HG03575 (cell line): Measurements from ENCODE around the gene THBS3.
"Not testable (repeated sequence)": the region's sequence is repeated elsewhere in the genome, so short reads cannot be mapped to it uniquely, and the experiment has no call there.

Experiments used
- ATAC-seq: cut with Tn5 transposase; IDR thresholded peaks from one replicate; pipeline ENCODE4 v1.9.1; 2021; ENCODE audit not compliant: unreplicated experiment, insufficient number of reproducible peaks, low FRiP score; ENCODE audit errors: extremely low read depth

THBS3 gene

GRCh38 chr1:155207806-155208540 is at the start of gene THBS3:
TSS of gene THBS3 (minus strand) at chr1:155207897. CDS start at chr1:155207876, 21 bp downstream.
- ATAC-seq, result no peak

GRCh38 chr1:155256058-155256852 is 48.6 kb upstream of the THBS3 start:
- no peak for ATAC-seq

GRCh38 chr1:155255243-155256007 is 47.7 kb upstream of the THBS3 start, which contains the start of gene ENTREP3:
TSS of gene ENTREP3 (minus strand) at chr1:155255483. CDS start at chr1:155254877, 606 bp downstream.
- ATAC-seq, result no peak

GRCh38 chr1:155254714-155255242 is 47.1 kb upstream of the THBS3 start:
- no peak for ATAC-seq

- no peak for ATAC-seq
Measured at GRCh38 chr1:155254228-155254713, 46.6 kb upstream of the THBS3 start.

- no peak for ATAC-seq
Measured at GRCh38 chr1:155253797-155254196, 46.1 kb upstream of the THBS3 start.

- ATAC-seq, result no peak
Measured at GRCh38 chr1:155253208-155253607, 45.5 kb upstream of the THBS3 start.

GRCh38 chr1:155251566-155251965 is 43.9 kb upstream of the THBS3 start:
- ATAC-seq, result no peak

GRCh38 chr1:155250633-155251449 is 43.1 kb upstream of the THBS3 start:
- no peak for ATAC-seq

- no peak for ATAC-seq
Measured at GRCh38 chr1:155250246-155250632, 42.5 kb upstream of the THBS3 start.

GRCh38 chr1:155247667-155248553 is 40.2 kb upstream of the THBS3 start:
- no peak for ATAC-seq

GRCh38 chr1:155246796-155247195 is 39.1 kb upstream of the THBS3 start:
- not testable (repeated sequence) for ATAC-seq

GRCh38 chr1:155245163-155245524 is 37.4 kb upstream of the THBS3 start:
- ATAC-seq, result no peak

GRCh38 chr1:155244368-155245162 is 36.9 kb upstream of the THBS3 start:
- ATAC-seq, result peak; percentile 37

GRCh38 chr1:155242805-155243358 is 35.2 kb upstream of the THBS3 start:
- no peak for ATAC-seq

GRCh38 chr1:155241841-155242264 is 34.2 kb upstream of the THBS3 start:
- no peak for ATAC-seq
